GM19372 (cell line): ENCODE data around the gene ETV5.

ENCODE experiments used
- ATAC-seq: cut with Tn5 transposase; IDR thresholded peaks from one replicate; pipeline ENCODE4 v1.9.1; 2021; ENCODE audit warnings: mild to moderate bottlenecking, low read depth, moderate library complexity; ENCODE audit not compliant: unreplicated experiment

Gene ETV5

DNA sequence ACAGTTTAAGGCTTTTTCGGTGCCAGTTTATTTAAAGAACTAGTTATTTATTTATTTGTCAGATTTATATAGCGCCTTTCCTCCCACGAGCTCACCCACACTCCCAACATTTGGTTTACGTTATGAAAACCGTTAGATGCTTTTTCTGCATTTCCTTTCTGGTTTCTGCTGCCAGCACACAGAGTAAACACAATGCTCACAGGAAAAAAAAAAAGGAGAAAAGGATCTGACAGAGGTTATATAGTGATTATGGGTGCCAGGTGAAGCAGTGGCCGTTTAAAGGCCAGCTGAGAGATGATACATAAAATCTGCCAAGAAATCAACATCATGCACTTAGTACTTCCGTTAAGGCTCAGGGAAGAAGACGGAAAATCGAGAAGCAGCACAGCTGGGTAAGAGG lies 37.9 kb downstream of the ETV5 start:
- no peak for ATAC-seq

- ATAC-seq = no peak
Observed at GRCh38 chr3:186070550-186070949, 38.3 kb downstream of the ETV5 start.

DNA sequence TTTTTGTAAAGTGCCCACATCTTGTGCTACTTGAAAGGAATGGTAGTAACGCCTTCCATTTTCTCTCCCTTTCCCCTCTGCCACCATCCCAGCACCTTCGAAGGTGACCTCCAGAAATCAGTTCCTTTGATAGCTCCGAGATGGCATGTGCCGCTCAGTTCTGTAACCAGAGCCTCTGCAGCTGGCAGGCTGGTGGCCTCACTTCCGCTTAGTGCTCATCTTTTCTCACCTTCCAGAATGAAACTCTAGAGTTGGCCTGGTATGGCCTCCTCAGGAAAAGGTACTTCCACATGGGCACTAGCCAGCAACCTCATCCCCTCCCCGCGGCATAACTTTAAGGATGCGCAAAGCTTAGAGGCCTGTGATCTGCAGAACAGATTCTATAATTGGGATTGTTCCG lies 38.8 kb downstream of the ETV5 start:
- ATAC-seq = no peak

GRCh38 chr3:186069199-186069598 lies 39.7 kb downstream of the ETV5 start:
- no peak for ATAC-seq

GRCh38 chr3:186068243-186068552 lies 40.7 kb downstream of the ETV5 start:
- ATAC-seq = no peak

- no peak for ATAC-seq
Observed at GRCh38 chr3:186067360-186068242, 41.3 kb downstream of the ETV5 start.

GRCh38 chr3:186060222-186060621 lies 48.7 kb downstream of the ETV5 start:
- no peak for ATAC-seq

DNA sequence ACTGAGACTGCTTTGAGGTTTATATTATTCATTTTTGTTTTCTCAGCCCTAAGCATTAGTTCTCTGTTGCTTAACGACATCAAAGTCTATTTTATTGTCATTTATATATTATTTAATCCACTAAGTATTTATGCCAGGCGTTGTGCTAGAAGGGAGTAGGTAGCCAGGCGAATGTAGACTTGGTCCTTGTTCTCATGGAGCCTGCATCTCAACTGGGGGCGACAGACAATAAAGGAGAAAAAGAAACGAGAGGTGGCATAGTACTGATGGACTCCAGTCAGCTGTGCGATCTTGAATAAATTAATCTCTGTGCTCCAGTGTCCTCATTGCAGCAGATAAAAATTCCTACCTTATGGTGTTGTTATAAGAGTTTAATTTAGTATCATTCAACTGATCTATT lies 49.7 kb downstream of the ETV5 start:
- ATAC-seq = no peak

DNA sequence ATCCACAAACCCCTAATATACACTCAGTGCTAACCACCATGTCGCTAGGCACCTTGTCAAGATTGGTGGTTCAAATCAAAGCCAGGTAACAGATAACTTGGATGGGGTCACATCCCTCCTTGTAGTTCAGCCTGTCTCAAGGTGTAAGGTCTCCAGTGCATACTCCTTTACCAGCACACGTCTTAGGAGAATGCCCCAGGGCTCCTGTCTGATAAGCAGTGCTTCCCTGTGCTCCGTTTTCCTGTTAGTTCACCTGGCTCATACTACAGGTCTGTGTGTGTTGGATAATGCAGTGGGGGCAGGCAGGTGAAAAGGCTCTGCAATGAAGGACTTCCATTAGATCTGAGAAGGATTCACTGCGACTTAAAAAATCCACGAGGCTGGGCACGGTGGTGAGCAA lies 50.7 kb downstream of the ETV5 start:
- no peak for ATAC-seq

GRCh38 chr3:186057594-186057993 lies 51.3 kb downstream of the ETV5 start:
- ATAC-seq = no peak

GRCh38 chr3:186054792-186055352 lies 54.0 kb downstream of the ETV5 start:
- no peak for ATAC-seq

DNA sequence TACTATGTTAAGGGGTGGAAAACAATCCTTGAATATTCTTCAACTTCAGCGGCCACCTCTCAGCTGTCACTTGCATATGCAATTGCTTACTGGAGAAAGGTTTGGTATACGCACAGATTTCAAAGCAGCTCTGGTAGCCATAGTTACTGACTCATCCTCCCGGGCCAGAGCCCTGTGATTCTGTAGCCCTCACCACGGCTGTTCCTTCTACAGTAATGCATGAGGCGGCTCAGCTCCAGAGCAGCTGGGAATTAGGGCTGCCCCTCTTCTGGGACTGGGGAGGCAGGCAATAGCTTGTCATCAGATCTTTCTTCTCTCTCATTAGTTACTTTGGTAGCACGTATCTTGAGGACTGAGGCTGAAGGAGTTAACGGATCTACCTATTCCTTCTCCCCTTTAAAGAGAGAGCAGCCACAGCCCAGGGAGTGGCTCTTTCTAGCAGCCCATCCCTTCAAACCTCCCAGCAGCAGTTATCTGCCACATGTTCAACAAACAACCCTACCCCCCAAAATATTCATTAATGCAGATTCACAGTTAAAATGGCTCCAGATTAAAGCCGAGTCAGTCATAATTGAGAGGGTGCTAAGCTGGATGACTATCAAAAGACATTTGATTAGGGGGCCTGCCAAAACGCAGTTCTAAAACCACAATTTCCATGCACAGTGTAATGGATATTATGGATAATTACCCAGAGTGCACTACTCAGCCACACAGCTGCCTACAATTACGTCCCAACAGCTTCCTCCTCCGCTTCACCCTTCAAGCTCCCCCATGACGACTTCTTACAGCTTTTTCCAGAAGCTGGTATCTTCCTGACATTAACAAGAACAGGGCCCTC lies 54.7 kb downstream of the ETV5 start:
- ATAC-seq = no peak

- no peak for ATAC-seq
Observed at GRCh38 chr3:186052096-186052840, 56.6 kb downstream of the ETV5 start.

DNA sequence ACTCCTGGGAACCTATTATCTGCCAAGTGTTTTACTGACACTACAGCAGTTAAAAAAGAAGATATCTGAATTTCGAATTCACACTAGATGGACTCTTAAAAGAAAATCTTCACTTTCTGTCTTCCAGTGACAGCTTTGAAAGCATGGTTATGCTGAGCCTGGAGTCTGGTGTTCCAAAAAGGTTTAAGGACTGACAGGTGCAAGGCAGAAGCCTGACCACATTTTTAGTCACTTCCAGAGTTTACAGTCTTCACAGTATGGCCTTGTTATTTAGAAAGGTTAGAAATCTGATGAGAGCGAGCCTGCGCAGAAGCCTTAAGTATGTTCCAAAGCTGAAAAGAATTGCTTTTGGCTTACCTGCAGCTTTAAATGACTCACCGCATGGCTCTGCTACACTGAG lies 59.9 kb downstream of the ETV5 start:
- no peak for ATAC-seq

GRCh38 chr3:186048119-186048518 lies 60.8 kb downstream of the ETV5 start:
- ATAC-seq = no peak

- no peak for ATAC-seq
Observed at GRCh38 chr3:186046838-186047237, 62.1 kb downstream of the ETV5 start.

GRCh38 chr3:186044968-186045367 lies 63.9 kb downstream of the ETV5 start:
- no peak for ATAC-seq

DNA sequence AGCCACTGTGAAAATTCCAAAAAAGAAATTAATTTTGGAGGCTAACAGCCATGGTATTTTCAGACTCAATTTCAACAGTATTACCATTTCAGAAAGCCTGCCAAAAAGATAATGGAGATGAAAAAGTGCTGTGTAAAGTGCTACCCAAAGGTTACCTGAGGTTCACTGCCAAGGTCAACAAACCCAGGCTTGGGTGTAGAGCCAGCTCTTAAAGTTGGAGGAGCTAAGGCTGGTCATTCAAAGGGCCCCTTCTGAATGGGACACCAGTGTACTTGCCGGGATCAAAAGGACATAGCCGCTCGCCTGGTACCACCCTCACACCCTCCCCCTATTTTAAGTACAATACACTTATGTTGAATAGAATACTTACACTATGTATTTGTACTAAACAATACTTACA lies 64.5 kb downstream of the ETV5 start:
- ATAC-seq = no peak

- no peak for ATAC-seq
Observed at GRCh38 chr3:186042521-186043202, 66.2 kb downstream of the ETV5 start.

DNA sequence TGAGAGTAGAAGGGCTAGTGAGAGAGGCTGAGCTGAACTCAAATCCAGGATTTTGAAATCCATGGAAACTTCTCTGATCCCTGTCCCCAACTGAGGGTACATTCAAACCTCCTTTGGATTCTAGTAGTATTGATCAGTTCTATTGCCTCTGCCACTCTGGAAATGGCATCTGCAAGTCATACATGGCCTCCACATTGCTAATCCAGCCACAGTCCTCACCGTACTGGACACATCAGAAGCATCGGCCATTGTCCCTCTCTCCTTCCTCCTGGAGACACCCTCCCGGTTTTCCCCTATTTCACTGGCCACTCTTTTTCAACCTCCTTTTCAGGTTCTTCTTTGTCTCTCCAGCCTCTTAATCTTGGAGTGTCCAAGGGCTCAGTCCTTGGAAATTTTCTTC lies 66.9 kb downstream of the ETV5 start:
- no peak for ATAC-seq
